ENCODE results near the gene PHF12.

PHF12 gene

DNA sequence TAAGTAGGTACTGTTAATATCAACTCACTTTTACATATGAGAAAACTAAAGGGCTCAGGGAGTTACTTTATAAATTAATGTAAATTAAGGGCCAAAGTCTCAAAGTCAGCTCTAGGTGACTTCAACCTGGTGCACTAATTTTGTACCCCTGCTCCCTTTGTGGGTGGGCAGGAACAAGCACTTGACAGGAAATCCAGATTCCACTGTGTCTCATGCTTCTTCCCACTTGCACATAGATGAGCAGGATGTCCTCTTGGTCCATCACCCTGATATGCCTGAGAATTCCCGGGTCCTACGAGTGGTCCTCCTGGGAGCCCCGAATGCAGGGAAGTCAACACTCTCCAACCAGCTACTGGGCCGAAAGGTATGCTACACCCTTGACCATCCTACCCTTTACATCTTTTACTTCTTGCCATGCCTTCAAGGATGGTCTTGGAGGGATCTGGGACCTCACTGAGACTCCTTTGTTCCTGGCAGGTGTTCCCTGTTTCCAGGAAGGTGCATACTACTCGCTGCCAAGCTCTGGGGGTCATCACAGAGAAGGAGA lies 95.2 kb downstream of the PHF12 start:
- no peak for DNase-seq

DNA sequence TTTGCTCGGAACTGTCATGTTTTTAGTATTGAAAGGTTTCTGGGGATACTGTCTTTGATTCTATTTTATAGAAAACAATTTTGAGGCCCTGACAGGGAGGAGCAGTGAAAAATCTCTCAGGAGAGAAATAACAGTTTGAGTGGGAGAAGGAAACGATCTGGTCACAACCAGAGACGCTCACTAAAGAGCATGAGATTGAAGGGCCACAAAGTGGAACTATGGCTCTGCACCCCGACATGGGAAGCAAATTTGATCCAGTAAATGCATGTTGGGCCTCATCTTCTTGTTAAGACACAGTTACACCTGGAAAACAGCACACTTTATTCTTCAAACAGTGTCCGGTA lies 96.0 kb downstream of the PHF12 start:
- DNase-seq = no peak
